ENCODE results near the gene ETNK2. TPM values are rescaled to one million over a fixed set of nuclear protein-coding genes. Genes with fewer than 3 reads are reported as not detected.
A peak's percentile ranks its signal among the peaks of the same experiment; 100 is the strongest.

Gene ETNK2
- total and polyA plus RNA-seq, 2 of the 4 experiments (the other 2 are of a cell fraction), result 18.9 to 26.0 TPM

DNA sequence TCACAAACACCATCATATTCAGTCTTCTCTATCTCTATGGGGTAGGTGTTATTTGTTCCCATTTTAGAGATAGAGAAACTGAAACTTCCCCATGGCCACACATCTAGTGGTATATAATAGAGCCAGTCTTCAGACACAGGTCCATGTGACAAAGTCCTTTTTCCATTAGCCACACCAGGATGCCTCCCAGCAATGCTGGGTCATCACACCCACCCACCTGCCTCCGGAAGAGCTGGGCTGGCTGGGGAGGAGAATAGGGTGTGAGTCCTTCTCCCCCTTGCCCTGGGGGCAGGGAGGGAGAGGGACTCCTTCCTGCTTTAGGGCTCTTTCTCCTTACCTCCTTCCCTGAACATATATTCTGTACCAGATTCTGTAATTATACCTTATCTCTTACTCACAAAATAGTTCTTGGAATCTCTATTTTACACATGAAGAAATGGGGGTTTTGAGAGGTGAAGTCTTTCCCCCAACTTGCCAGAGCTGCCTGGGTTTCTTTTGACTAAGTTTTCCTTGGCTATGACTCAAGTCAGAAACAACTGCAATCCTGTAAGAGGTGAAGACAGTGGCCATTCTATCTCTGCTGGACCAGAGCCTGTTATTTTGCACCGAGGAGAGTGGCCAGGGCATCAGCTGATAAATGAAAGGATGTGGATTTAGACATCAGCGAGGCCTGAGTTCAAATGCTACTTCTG, 49.0 kb downstream of the ETNK2 start:
- WGBS, 2 experiments (ENCODE audit: extremely low coverage in 2 of 2, insufficient read length in 1 of 2), result 52% methylated on average over 2 of the region's 3 CpGs; no CpG with 5 or more reads in 1 of the 2 experiments
- ATAC-seq (ENCODE audit: low read depth) (peak; percentile 57), DNase-seq (peak; percentile 16)
- dilution Hi-C loops (cut with HindIII; ENCODE audit: low sequenced_read_pairs, unreplicated experiment) (no loop called here), in situ Hi-C loops (cut with MboI; ENCODE audit: low sequenced_read_pairs) (no loop called here), intact Hi-C loops (cut with micrococcal nuclease) (no loop called here)
- H2AK9ac ChIP-seq (replicated peaks; ENCODE audit: low read depth, low read length, poor library complexity), result no peak overlapping the region
- no peak overlapping the region for H3K14ac ChIP-seq (replicated peaks; ENCODE audit: low read depth, low read length)
- no peak overlapping the region for H3K4me3 ChIP-seq (ENCODE audit: insufficient read depth, low read depth, low read length)
- no peaks in the 10 kb centered on the region for H3K9me3 ChIP-seq (ENCODE audit: control insufficient read depth, insufficient read depth, low read length)
- CTCF ChIA-PET, result no interaction called here
- H3K56ac ChIP-seq (ENCODE audit: extremely low read depth, insufficient read depth, low read length), result no peak overlapping the region
- no peak overlapping the region for H2BK120ac ChIP-seq (ENCODE audit: low read depth, low read length)
- POLR2A ChIA-PET (ENCODE audit: unreplicated experiment), result no interaction called here
- H3K4ac ChIP-seq (ENCODE audit: low read depth, low read length), result no peak overlapping the region
- no peak overlapping the region for H2BK5ac ChIP-seq (ENCODE audit: low read depth, low read length, poor library complexity, severe bottlenecking)
- H3K23ac ChIP-seq (ENCODE audit: low read depth, low read length), result no peak overlapping the region
- H3K9me1 ChIP-seq (ENCODE audit: insufficient read depth, low read length), result no peaks in the 10 kb centered on the region
- H4K91ac ChIP-seq (ENCODE audit: insufficient read depth, low read depth, low read length), result no peak overlapping the region
- no peaks in the 10 kb centered on the region; the same call in 1 of the 2 replicates for H4K20me1 ChIP-seq (ENCODE audit: insufficient read depth, low read length)
- H3K4me1 ChIP-seq (ENCODE audit: control insufficient read depth, insufficient read depth, low read length), result peaks cover 8% of the 10 kb centered on the region; the same call in 1 of the 2 replicates
- peaks cover 0 to 20% of the 10 kb centered on the region in 2 experiments; a peak in 2 of 4 replicates for H3K79me1 ChIP-seq (ENCODE audit: low read depth in 1 of 2, low read length in 2 of 2)
- no peak overlapping the region for H2BK15ac ChIP-seq (ENCODE audit: low read depth, low read length)
- no peak overlapping the region for H4K8ac ChIP-seq (ENCODE audit: low read depth in 2 of 2, low read length in 2 of 2)
- no peak overlapping the region for H4K5ac ChIP-seq (ENCODE audit: low read depth, low read length)
- no peak overlapping the region for H3K9ac ChIP-seq (ENCODE audit: low read depth, low read length)
- no peak overlapping the region for H2AK5ac ChIP-seq (ENCODE audit: low read depth, low read length)
- no peak overlapping the region for H2AFZ ChIP-seq (replicated peaks; ENCODE audit: low read length, poor library complexity)
- H3K4me2 ChIP-seq (ENCODE audit: low read depth, low read length), result no peak overlapping the region
- H3K36me3 ChIP-seq (ENCODE audit: control insufficient read depth, insufficient read depth, low read length), result no peaks in the 10 kb centered on the region
- H2BK20ac ChIP-seq (ENCODE audit: low read depth, low read length), result no peak overlapping the region
- H3K18ac ChIP-seq (ENCODE audit: low read depth, low read length), result no peak overlapping the region
- no peak for TF ChIP-seq SMC3 (IDR thresholded peaks at IDR 0.05; ENCODE audit: low read depth, low read length)
- H3K27ac ChIP-seq (ENCODE audit: insufficient read depth, low read length), result no peak overlapping the region
- no peaks in the 10 kb centered on the region for H3K27me3 ChIP-seq (ENCODE audit: control insufficient read depth, insufficient read depth, low read length)
- BruUV-seq (replicated peaks), result no TSS peak
